KG1 (cell line): ENCODE data around the gene RPL19.

Experiments
- DNase-seq: peaks from one replicate; lab custom pipeline; 2025; lab: John Stamatoyannopoulos, UW

RPL19 gene

GRCh38 chr17:39197380-39198185 is 2.5 kb upstream of the RPL19 start, which contains the start of gene CACNB1:
CACNB1 (minus strand) TSS chr17:39197669; CDS start chr17:39197495, 174 bp downstream.
- DNase-seq = peak; percentile 31

GRCh38 chr17:39198186-39198566 is 1.9 kb upstream of the RPL19 start:
- DNase-seq = no peak

- no peak for DNase-seq
These were observed 338 bp upstream of the RPL19 start for GRCh38 chr17:39199820-39200069.

- DNase-seq = no peak
These were observed 951 bp downstream of the RPL19 start for GRCh38 chr17:39200957-39201510.

DNA sequence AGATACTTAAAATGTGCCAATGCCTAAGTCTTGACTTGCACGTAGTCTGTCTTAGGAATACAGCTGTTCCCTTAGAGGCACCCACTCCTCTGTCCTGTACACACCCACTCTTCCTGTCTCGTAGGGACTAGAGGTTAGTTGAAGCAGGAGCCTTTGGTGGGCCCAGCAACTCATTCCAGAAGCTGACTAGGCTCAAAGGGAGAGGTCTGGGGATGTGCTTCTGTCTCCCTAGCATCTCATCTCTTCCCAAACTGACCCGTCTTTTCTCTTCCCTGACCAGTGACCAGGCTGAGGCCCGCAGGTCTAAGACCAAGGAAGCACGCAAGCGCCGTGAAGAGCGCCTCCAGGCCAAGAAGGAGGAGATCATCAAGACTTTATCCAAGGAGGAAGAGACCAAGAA is 4.2 kb downstream of the RPL19 start:
- no peak for DNase-seq

DNA sequence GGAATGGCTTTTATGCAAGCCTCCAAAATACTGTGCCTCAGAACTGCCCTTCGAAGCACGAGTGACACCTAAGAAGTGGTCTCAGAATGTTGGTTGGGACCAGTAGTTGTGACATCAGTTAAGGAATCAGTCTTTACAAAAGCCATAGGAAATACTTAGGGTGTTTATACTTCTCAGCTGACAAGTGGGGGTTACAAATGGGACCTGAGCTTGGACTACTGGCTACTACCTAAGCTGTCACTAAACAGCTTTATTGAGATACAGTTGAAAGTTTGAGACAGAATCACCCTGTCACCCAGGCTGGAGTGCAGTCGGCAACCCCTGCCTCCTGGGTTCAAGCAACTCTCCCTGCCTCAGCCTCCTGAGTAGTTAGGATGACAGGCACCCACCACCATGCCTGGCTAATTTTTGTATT is 5.0 kb downstream of the RPL19 start:
- DNase-seq = no peak

DNA sequence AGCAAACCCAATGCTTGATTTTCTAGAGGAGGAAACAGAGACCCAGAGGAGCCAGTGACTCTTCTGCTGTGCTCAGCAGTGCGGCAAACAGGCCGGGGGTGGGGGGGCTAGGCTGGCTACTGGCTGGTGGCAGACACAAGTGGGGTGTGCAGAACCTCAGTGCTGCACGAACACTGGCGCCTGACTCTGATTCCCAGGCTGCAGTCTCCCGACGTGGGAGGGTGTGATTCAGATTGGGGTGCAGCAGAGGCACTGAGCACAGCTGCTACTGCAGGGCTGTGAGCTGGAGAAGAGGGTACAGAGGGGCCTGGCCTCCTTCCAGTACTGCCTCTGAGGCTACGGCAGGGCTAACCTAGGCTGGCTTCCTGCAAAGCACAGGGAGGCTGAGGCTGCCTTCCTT is 8.1 kb downstream of the RPL19 start:
- DNase-seq = no peak

- no peak for DNase-seq
These were observed 8.8 kb downstream of the RPL19 start for GRCh38 chr17:39208893-39209292.

GRCh38 chr17:39209317-39210092 is 9.4 kb downstream of the RPL19 start:
- DNase-seq = peak; percentile 29

GRCh38 chr17:39210093-39210434 is 10.0 kb downstream of the RPL19 start:
- DNase-seq = no peak

DNA sequence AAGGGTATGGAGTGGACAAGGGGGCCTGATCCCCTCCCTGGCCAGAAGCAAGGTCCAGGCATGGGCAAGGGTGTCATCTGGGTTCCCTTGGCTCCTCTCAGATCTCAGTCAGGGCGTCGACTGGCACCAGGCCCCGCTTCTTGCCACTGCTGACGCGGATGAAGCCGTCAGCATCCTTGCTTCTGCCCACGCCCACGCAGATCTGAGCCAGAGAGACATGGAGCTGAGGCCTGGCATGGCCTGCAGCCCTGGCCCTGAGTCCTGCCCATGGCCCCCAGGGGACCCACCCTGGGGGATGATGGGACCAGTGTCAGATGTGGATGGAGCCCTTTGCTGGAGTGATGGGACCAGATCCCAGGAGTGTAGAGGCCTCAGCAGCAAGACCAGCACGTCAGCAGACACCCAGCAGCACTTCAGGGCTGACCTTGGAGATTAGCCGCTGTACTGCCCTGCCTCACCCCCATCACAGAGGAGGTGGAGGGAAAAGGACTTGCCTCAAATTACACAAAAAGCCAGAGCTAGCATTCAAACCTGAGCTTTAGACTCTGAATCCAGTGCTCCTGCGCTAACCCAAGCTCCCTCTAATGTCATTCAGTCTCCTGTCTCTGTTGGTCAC is 12.2 kb downstream of the RPL19 start:
- no peak for DNase-seq

GRCh38 chr17:39212841-39213480 is 12.9 kb downstream of the RPL19 start:
- DNase-seq = no peak

DNA sequence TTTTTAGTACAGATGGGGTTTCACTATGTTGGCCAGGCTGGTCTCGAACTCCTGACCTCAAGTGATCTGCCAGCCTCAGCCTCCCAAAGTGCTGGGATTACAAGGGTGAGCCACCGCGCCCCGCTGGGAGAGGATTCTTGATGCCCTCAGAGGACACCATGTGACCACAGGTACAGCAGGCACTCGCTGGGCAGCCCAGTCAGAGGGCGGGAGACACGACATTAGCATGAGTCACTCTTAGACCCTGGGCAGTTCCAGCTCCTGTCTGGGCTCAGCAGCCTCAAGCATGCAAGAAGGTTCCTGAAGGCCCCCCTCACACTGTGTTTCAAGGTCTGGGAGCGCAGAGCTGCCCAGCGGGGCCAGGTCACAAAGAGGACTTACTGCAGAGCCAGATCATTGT is 13.8 kb downstream of the RPL19 start:
- no peak for DNase-seq

DNA sequence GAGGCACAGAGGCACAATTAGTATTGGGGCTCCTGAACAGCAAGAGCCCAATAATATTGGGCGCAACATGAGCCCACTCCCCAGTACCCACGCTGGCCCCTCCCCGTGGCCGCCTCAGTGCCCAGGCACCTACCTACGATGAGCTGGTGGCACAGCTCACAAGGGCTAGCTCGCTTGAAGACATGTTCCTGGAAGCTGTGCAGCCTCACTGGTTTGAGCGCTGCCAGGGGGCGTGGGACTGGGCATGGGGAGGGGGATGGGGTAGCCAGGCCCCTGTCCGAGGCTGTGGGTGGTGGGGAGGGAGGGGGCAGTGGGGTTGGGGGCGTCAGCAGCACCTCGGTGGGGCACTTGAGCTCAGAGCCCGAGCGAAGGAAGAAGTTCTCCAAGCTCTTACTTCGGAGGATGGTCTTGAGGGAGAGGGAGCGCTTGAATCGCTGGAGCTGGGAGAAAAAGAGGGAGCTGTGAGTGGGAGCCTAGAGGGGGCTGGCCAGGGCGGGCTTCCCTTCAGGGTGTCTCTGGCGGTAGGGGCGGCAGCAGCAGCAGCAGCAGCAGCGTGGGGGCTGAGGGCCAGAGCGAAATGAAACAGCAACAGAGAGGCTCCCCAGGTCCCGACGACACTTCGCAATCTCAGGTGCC is 17.8 kb downstream of the RPL19 start:
- DNase-seq = no peak

DNA sequence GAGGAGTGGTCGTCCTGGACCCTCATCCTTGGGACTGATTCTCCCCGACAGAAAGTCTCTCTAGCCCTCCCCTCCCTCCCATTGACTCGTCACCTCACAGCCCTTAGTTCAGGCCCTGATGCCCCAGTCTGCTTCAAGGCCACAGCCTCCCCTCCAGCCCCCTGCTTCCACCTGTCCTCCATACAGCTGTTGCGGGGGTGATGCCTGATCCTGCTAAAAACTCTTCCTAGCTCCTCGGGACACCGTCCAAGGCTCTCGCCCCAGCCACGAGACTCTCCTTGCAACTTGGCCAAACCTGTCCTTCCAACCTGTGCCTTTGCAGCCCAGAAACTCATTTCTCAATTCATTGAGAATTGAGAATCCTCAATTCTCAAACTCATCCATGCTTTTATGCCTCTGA is 18.8 kb downstream of the RPL19 start:
- no peak for DNase-seq

DNA sequence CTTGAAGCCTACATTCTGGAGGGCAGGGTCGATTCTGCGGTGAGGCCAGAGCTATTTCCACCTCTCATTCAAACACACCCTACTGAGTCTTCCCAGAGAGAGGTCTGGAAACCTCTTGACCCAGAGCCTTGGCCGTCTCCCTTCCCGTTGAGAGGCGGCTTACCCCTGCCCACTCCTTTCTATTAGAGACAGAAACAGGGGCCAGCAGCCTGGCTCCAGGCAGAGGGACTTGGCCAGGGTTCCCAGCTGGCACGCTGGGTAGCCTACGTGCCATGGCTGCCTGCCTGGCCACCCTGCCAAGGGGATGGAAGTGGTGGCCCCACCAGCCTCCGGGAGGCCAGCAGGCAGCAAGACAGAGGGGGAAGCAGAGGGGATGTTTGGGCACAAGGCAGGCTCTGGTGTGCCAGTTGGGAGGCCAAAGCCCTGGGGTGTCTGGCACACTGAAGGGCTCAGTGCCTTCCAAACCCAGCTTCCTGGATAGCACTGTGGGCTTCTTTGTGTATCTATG is 19.6 kb downstream of the RPL19 start:
- DNase-seq = no peak

- no peak for DNase-seq
These were observed 21.5 kb downstream of the RPL19 start for GRCh38 chr17:39221572-39221971.

DNA sequence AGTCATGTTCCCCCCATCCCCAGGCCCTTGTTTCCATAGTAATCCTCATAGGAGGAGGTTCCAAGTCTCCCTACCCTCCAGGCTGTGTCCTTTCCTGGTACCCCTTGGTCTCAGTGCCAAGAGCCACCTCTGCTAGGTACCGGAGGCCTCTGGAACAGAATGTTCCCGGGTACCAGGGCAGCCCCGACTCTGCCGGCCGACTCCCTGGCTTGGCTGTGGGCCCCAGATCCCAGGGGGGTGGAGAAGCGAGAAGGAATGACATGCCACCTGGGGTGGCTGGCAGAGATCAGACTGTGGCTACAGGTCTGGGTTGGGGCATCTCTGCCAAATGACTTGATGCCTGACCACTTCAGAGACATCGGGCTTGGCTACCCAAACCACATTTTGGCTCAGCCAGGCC is 22.1 kb downstream of the RPL19 start:
- DNase-seq = no peak

DNA sequence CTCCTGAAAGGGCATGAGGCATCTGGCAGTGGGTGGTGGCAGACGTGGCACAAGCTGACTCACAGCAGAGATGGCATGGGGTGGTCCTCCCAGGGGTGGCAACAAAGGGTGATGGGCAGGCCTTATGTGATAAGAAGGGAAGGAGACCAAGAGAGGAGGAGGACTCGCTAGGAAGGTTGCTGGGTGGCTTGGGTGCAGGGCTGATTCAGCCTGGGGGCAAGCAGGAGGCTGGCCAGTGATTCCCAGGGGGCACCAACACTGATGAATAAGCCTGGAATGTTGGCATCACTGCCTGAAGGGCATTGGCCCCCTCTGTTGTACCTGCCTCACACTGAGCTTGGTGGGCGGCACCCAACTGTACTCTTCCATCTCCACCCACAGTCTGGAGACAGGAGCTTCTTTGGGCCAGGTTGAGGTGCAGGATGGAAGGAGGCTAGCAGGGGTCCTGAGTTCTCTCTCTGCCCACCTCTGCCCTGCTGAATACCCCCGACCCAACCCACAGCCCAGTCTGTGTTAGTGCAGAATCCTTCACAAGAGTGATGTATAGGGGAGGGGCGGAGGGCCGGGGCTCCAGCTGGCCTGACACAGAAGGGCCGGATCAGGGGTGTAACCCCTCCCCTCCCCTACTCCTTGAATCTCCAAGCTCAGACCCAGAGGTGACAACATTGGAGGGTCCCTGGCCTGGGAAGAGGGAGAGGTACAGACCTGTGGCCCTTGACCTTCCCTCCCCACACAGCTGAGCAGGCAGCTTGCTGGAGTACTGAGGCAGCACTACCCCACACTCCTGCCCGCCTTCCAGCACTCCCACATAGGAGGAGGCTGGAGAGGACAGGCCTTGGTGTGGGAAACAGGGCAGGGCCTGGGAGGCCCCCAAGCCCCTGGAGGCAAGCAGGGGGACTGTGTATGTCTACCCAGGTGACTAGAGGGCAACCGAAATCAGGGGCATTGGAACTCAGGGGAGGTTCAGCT is 23.1 kb downstream of the RPL19 start:
- DNase-seq = no peak

GRCh38 chr17:39223907-39224777 is 24.1 kb downstream of the RPL19 start:
- no peak for DNase-seq
